SU-DHL-6 (cell line): Measurements from ENCODE around the gene TDP2.

Source experiments
- EZH2phosphoT487 ChIP-seq: fragments of 200-600 bp; sonication (generic), shearing (Covaris generic); conservative IDR thresholded peaks from 2 replicates; pipeline ENCODE4 v1.6.1; 2018; ENCODE audit warnings: mild to moderate bottlenecking, antibody characterized with exemption, low read length, moderate library complexity, mixed read lengths
- TF ChIP-seq, protein P1 (sequence below): fragments of 200-600 bp; sonication (generic); IDR thresholded peaks from one replicate; pipeline ENCODE4 v1.5.1; 2017; ENCODE audit warnings: antibody characterized with exemption, mild to moderate bottlenecking, low read length, moderate library complexity; ENCODE audit not compliant: insufficient read depth, poor library complexity, severe bottlenecking

GRCh38 chr6:24650365-24650764, 16.3 kb downstream of the TDP2 start:
- TF ChIP-seq, protein P1, sequence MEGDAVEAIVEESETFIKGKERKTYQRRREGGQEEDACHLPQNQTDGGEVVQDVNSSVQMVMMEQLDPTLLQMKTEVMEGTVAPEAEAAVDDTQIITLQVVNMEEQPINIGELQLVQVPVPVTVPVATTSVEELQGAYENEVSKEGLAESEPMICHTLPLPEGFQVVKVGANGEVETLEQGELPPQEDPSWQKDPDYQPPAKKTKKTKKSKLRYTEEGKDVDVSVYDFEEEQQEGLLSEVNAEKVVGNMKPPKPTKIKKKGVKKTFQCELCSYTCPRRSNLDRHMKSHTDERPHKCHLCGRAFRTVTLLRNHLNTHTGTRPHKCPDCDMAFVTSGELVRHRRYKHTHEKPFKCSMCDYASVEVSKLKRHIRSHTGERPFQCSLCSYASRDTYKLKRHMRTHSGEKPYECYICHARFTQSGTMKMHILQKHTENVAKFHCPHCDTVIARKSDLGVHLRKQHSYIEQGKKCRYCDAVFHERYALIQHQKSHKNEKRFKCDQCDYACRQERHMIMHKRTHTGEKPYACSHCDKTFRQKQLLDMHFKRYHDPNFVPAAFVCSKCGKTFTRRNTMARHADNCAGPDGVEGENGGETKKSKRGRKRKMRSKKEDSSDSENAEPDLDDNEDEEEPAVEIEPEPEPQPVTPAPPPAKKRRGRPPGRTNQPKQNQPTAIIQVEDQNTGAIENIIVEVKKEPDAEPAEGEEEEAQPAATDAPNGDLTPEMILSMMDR, result no peak
- no peak for TF ChIP-seq EZH2phosphoT487
